Astrocyte (in vitro differentiated cells and primary cell): Measurements from ENCODE around the gene DPYSL3. TPM values are rescaled to one million over a fixed set of nuclear protein-coding genes. Genes with fewer than 3 reads are reported as not detected.

Experiments
- DNase-seq: peaks from one replicate; pipeline ENCODE4 v3.0.0-alpha.2; 2010; ENCODE audit warnings: low read depth
- FAIRE-seq: peaks from 2 replicates; lab custom pipeline; 2011; peaks lifted over from hg19 to GRCh38; lab: Jason Lieb, UNC
- H2AFZ ChIP-seq: 2 replicates; pipeline ENCODE4 v1.6.0; 2012; ENCODE audit warnings: low read depth, low read length, inconsistent platforms
- H3K27ac ChIP-seq: 2 replicates; pipeline ENCODE4 v1.5.1; 2011; ENCODE audit warnings: low read depth, low read length, inconsistent platforms
- H3K27me3 ChIP-seq: 2 replicates; pipeline ENCODE4 v1.6.0; 2011; ENCODE audit warnings: low read length, inconsistent platforms; ENCODE audit not compliant: insufficient read depth
- H3K36me3 ChIP-seq: 2 replicates; pipeline ENCODE4 v1.5.1; 2011; ENCODE audit warnings: low read length, inconsistent platforms; ENCODE audit not compliant: insufficient read depth
- H3K4me1 ChIP-seq: 2 replicates; pipeline ENCODE4 v1.5.1; 2011; ENCODE audit warnings: low read length, inconsistent platforms; ENCODE audit not compliant: insufficient read depth
- H3K4me2 ChIP-seq: 2 replicates; pipeline ENCODE4 v1.6.0; 2012; ENCODE audit warnings: low read length, inconsistent platforms
- H3K4me3 ChIP-seq: 2 replicates; pipeline ENCODE4 v1.5.1; 2011; ENCODE audit warnings: low read depth, mild to moderate bottlenecking, low read length, inconsistent platforms; ENCODE audit not compliant: insufficient read depth
- H3K79me2 ChIP-seq: 2 replicates; pipeline ENCODE4 v1.6.0; 2012; ENCODE audit warnings: mild to moderate bottlenecking, low read length, inconsistent platforms; ENCODE audit not compliant: insufficient read depth
- H3K9ac ChIP-seq: 2 replicates; pipeline ENCODE4 v1.6.0; 2012; ENCODE audit warnings: mild to moderate bottlenecking, low read length, inconsistent platforms
- H3K9me3 ChIP-seq: 2 replicates; pipeline ENCODE4 v1.5.1; 2012; ENCODE audit warnings: low read depth, mild to moderate bottlenecking, low read length, inconsistent platforms; ENCODE audit not compliant: insufficient read depth
- H4K20me1 ChIP-seq: 2 replicates; pipeline ENCODE4 v1.6.0; 2012; ENCODE audit warnings: low read length, inconsistent platforms; ENCODE audit not compliant: insufficient read depth
- H3K27ac Mint-ChIP-seq: one replicate; pipeline ENCODE4 v1.8.0; 2021; ENCODE audit warnings: mild to moderate bottlenecking, mixed read lengths; ENCODE audit not compliant: unreplicated experiment
- H3K27me3 Mint-ChIP-seq: one replicate; pipeline ENCODE4 v1.8.0; 2021; ENCODE audit warnings: low read depth, mixed read lengths; ENCODE audit not compliant: unreplicated experiment
- H3K36me3 Mint-ChIP-seq: one replicate; pipeline ENCODE4 v1.8.0; 2021; ENCODE audit warnings: low read depth, mixed read lengths; ENCODE audit not compliant: unreplicated experiment
- H3K4me1 Mint-ChIP-seq: one replicate; pipeline ENCODE4 v1.8.0; 2021; ENCODE audit warnings: low read depth, mixed read lengths; ENCODE audit not compliant: unreplicated experiment
- H3K4me3 Mint-ChIP-seq: one replicate; pipeline ENCODE4 v1.8.0; 2021; ENCODE audit warnings: mild to moderate bottlenecking, moderate library complexity, mixed read lengths; ENCODE audit not compliant: unreplicated experiment
- H3K9me3 Mint-ChIP-seq: one replicate; pipeline ENCODE4 v1.8.0; 2021; ENCODE audit warnings: mild to moderate bottlenecking, mixed read lengths; ENCODE audit not compliant: unreplicated experiment
- CTCF ChIP-seq: IDR thresholded peaks from 2 replicates; pipeline ENCODE4 v1.5.1; 2011; ENCODE audit warnings: low read depth, mild to moderate bottlenecking, inconsistent platforms, low read length, moderate library complexity; ENCODE audit not compliant: insufficient read depth
- EZH2 ChIP-seq: IDR thresholded peaks from 2 replicates; pipeline ENCODE4 v1.6.1; 2012; ENCODE audit warnings: mild to moderate bottlenecking, low read length, inconsistent platforms; ENCODE audit not compliant: insufficient read depth
- total RNA-seq: library from RNA; stranded (reverse); gene quantifications from 2 replicates; pipeline ENCODE4 v1.2.1, GENCODE V29; 2021

DPYSL3 gene
- total RNA-seq, 1 donor from 2014 or later, result 197 TPM

GRCh38 chr5:147442224-147442623 lies 67.6 kb downstream of the DPYSL3 start:
- no peak overlapping the region for H3K4me3 Mint-ChIP-seq
- TF ChIP-seq EZH2 (no peak), CTCF (no peak)
- no peaks in the 10 kb centered on the region for H3K9me3 Mint-ChIP-seq
- H4K20me1 ChIP-seq, result peaks cover 94% of the 10 kb centered on the region
- H2AFZ ChIP-seq, result no peak overlapping the region
- FAIRE-seq (no peak), DNase-seq (no peak)
- no peak overlapping the region for H3K4me2 ChIP-seq
- no peaks in the 10 kb centered on the region for H3K27me3 ChIP-seq
- H3K27me3 Mint-ChIP-seq, result no peaks in the 10 kb centered on the region
- H3K9ac ChIP-seq, result no peak overlapping the region
- peaks cover 97% of the 10 kb centered on the region for H3K79me2 ChIP-seq
- H3K36me3 ChIP-seq, result peaks cover 4% of the 10 kb centered on the region
- H3K27ac Mint-ChIP-seq, result no peak overlapping the region
- H3K4me1 Mint-ChIP-seq, result peaks cover 39% of the 10 kb centered on the region
- H3K4me1 ChIP-seq, result peaks cover 15% of the 10 kb centered on the region
- H3K36me3 Mint-ChIP-seq, result peaks cover 24% of the 10 kb centered on the region
- no peak overlapping the region for H3K27ac ChIP-seq
- no peaks in the 10 kb centered on the region for H3K9me3 ChIP-seq
- no peak overlapping the region for H3K4me3 ChIP-seq

- no peak overlapping the region for H3K27ac ChIP-seq
- H3K4me1 Mint-ChIP-seq, result peaks cover 47% of the 10 kb centered on the region
- no peak overlapping the region for H3K4me2 ChIP-seq
- H3K9me3 ChIP-seq, result no peaks in the 10 kb centered on the region
- no peak overlapping the region for H3K9ac ChIP-seq
- no peak for FAIRE-seq
- no peak overlapping the region for H3K4me3 Mint-ChIP-seq
- no peak for DNase-seq
- no peaks in the 10 kb centered on the region for H3K36me3 ChIP-seq
- no peak overlapping the region for H3K27ac Mint-ChIP-seq
- no peaks in the 10 kb centered on the region for H3K9me3 Mint-ChIP-seq
- peaks cover 94% of the 10 kb centered on the region for H4K20me1 ChIP-seq
- peaks cover 97% of the 10 kb centered on the region for H3K79me2 ChIP-seq
- peaks cover 22% of the 10 kb centered on the region for H3K4me1 ChIP-seq
- H3K27me3 Mint-ChIP-seq, result no peaks in the 10 kb centered on the region
- H3K27me3 ChIP-seq, result no peaks in the 10 kb centered on the region
- peaks cover 18% of the 10 kb centered on the region for H3K36me3 Mint-ChIP-seq
- no peak overlapping the region for H3K4me3 ChIP-seq
- H2AFZ ChIP-seq, result no peak overlapping the region
- no peak for TF ChIP-seq EZH2
- TF ChIP-seq CTCF, result no peak
Observed at GRCh38 chr5:147441191-147441695, 68.6 kb downstream of the DPYSL3 start.

DNA sequence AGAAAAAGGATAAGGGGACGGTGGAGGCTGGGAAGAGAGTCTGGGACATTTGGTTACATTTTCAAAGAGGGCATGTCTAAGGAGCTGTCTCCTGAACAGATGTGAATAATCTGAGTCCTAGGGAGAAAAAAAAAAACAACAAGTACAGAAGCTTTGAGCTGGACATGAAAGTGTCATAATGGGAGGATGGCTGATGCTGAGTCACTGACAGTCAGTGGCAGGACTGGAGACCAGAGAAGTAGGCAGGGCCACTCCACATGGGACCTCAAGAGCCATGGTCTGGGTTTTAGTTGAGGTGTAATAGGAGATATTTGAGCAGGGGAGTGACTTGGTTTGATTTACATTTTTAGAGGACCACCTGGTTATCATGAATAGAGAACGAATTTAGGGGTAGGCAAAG lies 70.6 kb downstream of the DPYSL3 start:
- FAIRE-seq (no peak), DNase-seq (no peak)
- peak overlapping the region; percentile 48 for H3K4me3 Mint-ChIP-seq
- peak overlapping the region; percentile 80 for H3K27ac Mint-ChIP-seq
- peaks cover 56% of the 10 kb centered on the region for H3K4me1 Mint-ChIP-seq
- peaks cover 15% of the 10 kb centered on the region for H3K36me3 Mint-ChIP-seq
- TF ChIP-seq CTCF (no peak), EZH2 (no peak)
- Histone ChIP-seq H3K9ac (no peak overlapping the region), H2AFZ (no peak overlapping the region), H3K4me3 (no peak overlapping the region), H3K9me3 (no peaks in the 10 kb centered on the region), H3K4me1 (peaks cover 22% of the 10 kb centered on the region), H3K36me3 (no peaks in the 10 kb centered on the region), H3K27ac (no peak overlapping the region), H3K27me3 (no peaks in the 10 kb centered on the region), H3K79me2 (peaks cover 97% of the 10 kb centered on the region), H3K4me2 (no peak overlapping the region), H4K20me1 (peaks cover 94% of the 10 kb centered on the region)
- no peaks in the 10 kb centered on the region for H3K27me3 Mint-ChIP-seq
- no peaks in the 10 kb centered on the region for H3K9me3 Mint-ChIP-seq
